Sigmoid colon (tissue), 4 donors: ENCODE data around the gene RCN2.

ENCODE experiments used
- EP300 ChIP-seq, 4 donors: sonication (generic); formaldehyde crosslinking; IDR thresholded peaks; one replicate each; pipeline ENCODE4 v1.6.1; 2017; ENCODE audit warnings: antibody characterized with exemption in 4 of 4
- POLR2A ChIP-seq, 2 donors: fragments of 450-650 bp; IDR thresholded peaks; one replicate each; pipeline ENCODE4 v1.6.1; 2016; ENCODE audit warnings: antibody characterized with exemption in 2 of 2, mild to moderate bottlenecking in 2 of 2, moderate library complexity in 2 of 2
- POLR2AphosphoS5 ChIP-seq, 4 donors: sonication (generic); formaldehyde crosslinking; IDR thresholded peaks; one replicate each; pipeline ENCODE4 v1.6.1; 2017; ENCODE audit warnings: antibody characterized with exemption in 4 of 4
- TF ChIP-seq, protein P1 (sequence below), 4 experiments: fragments of 450-650 bp in 3 of 4; fragments of 200-600 bp in 1 of 4; IDR thresholded peaks; one replicate each; pipeline ENCODE4 v1.5.1; 2016 to 2019; ENCODE audit warnings: antibody characterized with exemption in 4 of 4, mild to moderate bottlenecking in 3 of 4, moderate library complexity in 2 of 4

DNA sequence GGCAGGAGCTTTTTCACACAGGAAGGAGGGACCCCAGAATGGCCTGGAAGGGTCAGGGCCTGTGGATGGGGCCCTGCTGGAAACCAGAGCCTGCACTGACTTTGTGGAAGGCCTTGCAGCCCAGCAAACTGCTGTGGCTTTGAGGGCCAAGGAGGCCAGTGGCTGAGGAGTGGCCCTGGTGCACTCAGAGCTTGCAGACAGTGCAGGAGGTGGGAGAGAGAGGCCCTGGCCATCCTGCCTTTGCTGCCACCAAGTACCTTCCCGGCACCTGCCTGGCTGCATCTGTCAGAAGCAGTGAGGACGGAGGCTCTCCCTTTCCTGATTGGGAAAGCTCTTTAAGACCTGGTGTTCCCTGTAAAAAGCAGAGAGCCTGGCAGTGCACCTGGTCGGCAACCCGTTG is 69.8 kb downstream of the RCN2 start:
- TF ChIP-seq, protein P1, sequence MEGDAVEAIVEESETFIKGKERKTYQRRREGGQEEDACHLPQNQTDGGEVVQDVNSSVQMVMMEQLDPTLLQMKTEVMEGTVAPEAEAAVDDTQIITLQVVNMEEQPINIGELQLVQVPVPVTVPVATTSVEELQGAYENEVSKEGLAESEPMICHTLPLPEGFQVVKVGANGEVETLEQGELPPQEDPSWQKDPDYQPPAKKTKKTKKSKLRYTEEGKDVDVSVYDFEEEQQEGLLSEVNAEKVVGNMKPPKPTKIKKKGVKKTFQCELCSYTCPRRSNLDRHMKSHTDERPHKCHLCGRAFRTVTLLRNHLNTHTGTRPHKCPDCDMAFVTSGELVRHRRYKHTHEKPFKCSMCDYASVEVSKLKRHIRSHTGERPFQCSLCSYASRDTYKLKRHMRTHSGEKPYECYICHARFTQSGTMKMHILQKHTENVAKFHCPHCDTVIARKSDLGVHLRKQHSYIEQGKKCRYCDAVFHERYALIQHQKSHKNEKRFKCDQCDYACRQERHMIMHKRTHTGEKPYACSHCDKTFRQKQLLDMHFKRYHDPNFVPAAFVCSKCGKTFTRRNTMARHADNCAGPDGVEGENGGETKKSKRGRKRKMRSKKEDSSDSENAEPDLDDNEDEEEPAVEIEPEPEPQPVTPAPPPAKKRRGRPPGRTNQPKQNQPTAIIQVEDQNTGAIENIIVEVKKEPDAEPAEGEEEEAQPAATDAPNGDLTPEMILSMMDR (IDR thresholded peaks at IDR 0.05): no peak
- TF ChIP-seq POLR2A (IDR thresholded peaks at IDR 0.05) (no peak), EP300 (IDR thresholded peaks at IDR 0.05) (no peak), POLR2AphosphoS5 (IDR thresholded peaks at IDR 0.05) (no peak)
